ENCODE data around the gene ZC3H6. TPM values are rescaled to one million over a fixed set of nuclear protein-coding genes. Genes with fewer than 3 reads are reported as not detected.

ZC3H6 gene
- total and polyA plus RNA-seq, 2 donors (not counting 1 experiment from before 2014, with no cell fraction given): 1.7 to 6.6 TPM

GRCh38 chr2:112335600-112335999 lies 60.2 kb downstream of the ZC3H6 start:
- Histone ChIP-seq H3K4me2 (ENCODE audit: extremely low read depth, insufficient read depth, low read length) (no peak overlapping the region), H3K9ac (ENCODE audit: insufficient read depth, low read length) (no peak overlapping the region), H3K9me3 (ENCODE audit: control insufficient read depth, insufficient read depth, low read depth, low read length) (no peaks in the 10 kb centered on the region), H3K36me3 (ENCODE audit: control insufficient read depth, insufficient read depth, low read length) (no peaks in the 10 kb centered on the region), H2AFZ (ENCODE audit: low read length) (no peak overlapping the region), H3K27ac (ENCODE audit: insufficient read depth, low read length) (no peak overlapping the region), H3K79me2 (ENCODE audit: control insufficient read depth, insufficient read depth, low read length) (no peaks in the 10 kb centered on the region), H3K4me3 (replicated peaks in 1 of 4; ENCODE audit: control extremely low read depth in 1 of 4, insufficient read depth in 1 of 4, low read depth in 3 of 4, low read length in 4 of 4) (no peak overlapping the region), H4K20me1 (ENCODE audit: control insufficient read depth, extremely low read depth, insufficient read depth, low read length) (no peaks in the 10 kb centered on the region), H3K27me3 (ENCODE audit: control insufficient read depth, insufficient read depth, low read length) (no peaks in the 10 kb centered on the region), H3K4me1 (ENCODE audit: control insufficient read depth, extremely low read depth, insufficient read depth, low read length) (no peaks in the 10 kb centered on the region)
- no peak for DNase-seq (ENCODE audit: low read depth in 2 of 2)
- TF ChIP-seq EZH2 (IDR thresholded peaks at IDR 0.05; ENCODE audit: low read length, missing control alignments): no peak
- TF ChIP-seq CTCF (conservative IDR thresholded peaks at IDR 0.05 in 1 of 2, IDR thresholded peaks at IDR 0.05 in 1 of 2; ENCODE audit: low read depth in 1 of 2, low read length in 2 of 2): no peak

- DNase-seq (ENCODE audit: low read depth in 2 of 2): no peak
- no peak overlapping the region for H3K4me3 ChIP-seq (replicated peaks in 1 of 4; ENCODE audit: control extremely low read depth in 1 of 4, insufficient read depth in 1 of 4, low read depth in 3 of 4, low read length in 4 of 4)
- no peaks in the 10 kb centered on the region for H3K79me2 ChIP-seq (ENCODE audit: control insufficient read depth, insufficient read depth, low read length)
- no peak overlapping the region for H3K9ac ChIP-seq (ENCODE audit: insufficient read depth, low read length)
- no peaks in the 10 kb centered on the region for H3K4me1 ChIP-seq (ENCODE audit: control insufficient read depth, extremely low read depth, insufficient read depth, low read length)
- H2AFZ ChIP-seq (ENCODE audit: low read length): no peak overlapping the region
- no peak overlapping the region for H3K27ac ChIP-seq (ENCODE audit: insufficient read depth, low read length)
- TF ChIP-seq EZH2 (IDR thresholded peaks at IDR 0.05; ENCODE audit: low read length, missing control alignments) (no peak), CTCF (conservative IDR thresholded peaks at IDR 0.05 in 1 of 2, IDR thresholded peaks at IDR 0.05 in 1 of 2; ENCODE audit: low read depth in 1 of 2, low read length in 2 of 2) (no peak)
- no peaks in the 10 kb centered on the region for H3K9me3 ChIP-seq (ENCODE audit: control insufficient read depth, insufficient read depth, low read depth, low read length)
- H3K4me2 ChIP-seq (ENCODE audit: extremely low read depth, insufficient read depth, low read length): no peak overlapping the region
- no peaks in the 10 kb centered on the region for H3K36me3 ChIP-seq (ENCODE audit: control insufficient read depth, insufficient read depth, low read length)
- no peaks in the 10 kb centered on the region for H4K20me1 ChIP-seq (ENCODE audit: control insufficient read depth, extremely low read depth, insufficient read depth, low read length)
- no peaks in the 10 kb centered on the region for H3K27me3 ChIP-seq (ENCODE audit: control insufficient read depth, insufficient read depth, low read length)
Measured at GRCh38 chr2:112339986-112340385, 64.6 kb downstream of the ZC3H6 start.

GRCh38 chr2:112340475-112341267 lies 65.3 kb downstream of the ZC3H6 start:
- Histone ChIP-seq H3K27me3 (ENCODE audit: control insufficient read depth, insufficient read depth, low read length) (no peaks in the 10 kb centered on the region), H3K4me2 (ENCODE audit: extremely low read depth, insufficient read depth, low read length) (no peak overlapping the region), H2AFZ (ENCODE audit: low read length) (no peak overlapping the region), H3K4me3 (replicated peaks in 1 of 4; ENCODE audit: control extremely low read depth in 1 of 4, insufficient read depth in 1 of 4, low read depth in 3 of 4, low read length in 4 of 4) (no peak overlapping the region), H3K9me3 (ENCODE audit: control insufficient read depth, insufficient read depth, low read depth, low read length) (no peaks in the 10 kb centered on the region), H3K9ac (ENCODE audit: insufficient read depth, low read length) (no peak overlapping the region), H3K27ac (ENCODE audit: insufficient read depth, low read length) (no peak overlapping the region), H3K79me2 (ENCODE audit: control insufficient read depth, insufficient read depth, low read length) (no peaks in the 10 kb centered on the region), H3K36me3 (ENCODE audit: control insufficient read depth, insufficient read depth, low read length) (no peaks in the 10 kb centered on the region), H3K4me1 (ENCODE audit: control insufficient read depth, extremely low read depth, insufficient read depth, low read length) (no peaks in the 10 kb centered on the region), H4K20me1 (ENCODE audit: control insufficient read depth, extremely low read depth, insufficient read depth, low read length) (no peaks in the 10 kb centered on the region)
- peak in 1 of 2 donors; percentile 23 for DNase-seq (ENCODE audit: low read depth in 2 of 2)
- TF ChIP-seq CTCF (conservative IDR thresholded peaks at IDR 0.05 in 1 of 2, IDR thresholded peaks at IDR 0.05 in 1 of 2; ENCODE audit: low read depth in 1 of 2, low read length in 2 of 2): no peak
- no peak for TF ChIP-seq EZH2 (IDR thresholded peaks at IDR 0.05; ENCODE audit: low read length, missing control alignments)

All from fibroblast of lung (primary cell).